NCI-H774 (cell line): ENCODE results near the gene DTNA.

Source experiments
- DNase-seq: peaks from one replicate; lab custom pipeline; 2025; lab: John Stamatoyannopoulos, UW

The DTNA gene

GRCh38 chr18:34936772-34937171 is 226.7 kb downstream of the DTNA start:
- no peak for DNase-seq

- DNase-seq, result no peak
Measured at GRCh38 chr18:34938090-34938489, 228.0 kb downstream of the DTNA start.
